COLO829 (cell line): ENCODE measurements around the gene KRCC1.
"Not testable (repeated sequence)": the region's sequence is repeated elsewhere in the genome, so short reads cannot be mapped to it uniquely, and the experiment has no call there.

ENCODE experiments used
- DNase-seq: peaks from one replicate; pipeline ENCODE4 v3.0.0; 2012; ENCODE audit warnings: low spot score

KRCC1 gene

DNA sequence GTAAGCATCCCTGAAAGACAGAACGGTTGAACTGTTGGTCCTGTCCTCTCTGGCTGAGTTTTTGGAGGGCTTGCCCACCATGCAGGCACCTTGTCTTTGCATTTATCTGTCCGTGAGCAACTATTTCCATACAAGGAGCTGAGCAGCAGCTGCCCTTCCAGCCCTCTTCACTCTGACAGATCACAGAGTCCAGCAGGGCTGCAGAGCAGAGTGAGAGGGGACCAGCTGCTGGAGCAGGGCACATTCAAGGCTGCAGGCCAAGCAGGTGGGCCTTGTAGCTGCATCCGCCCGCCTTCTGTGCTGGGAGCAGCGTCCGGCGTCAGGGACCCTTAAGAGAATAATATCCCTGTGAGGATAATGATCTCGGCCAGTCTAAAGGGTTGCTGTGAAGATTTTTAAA lies 21.5 kb upstream of the KRCC1 start:
- no peak for DNase-seq

DNA sequence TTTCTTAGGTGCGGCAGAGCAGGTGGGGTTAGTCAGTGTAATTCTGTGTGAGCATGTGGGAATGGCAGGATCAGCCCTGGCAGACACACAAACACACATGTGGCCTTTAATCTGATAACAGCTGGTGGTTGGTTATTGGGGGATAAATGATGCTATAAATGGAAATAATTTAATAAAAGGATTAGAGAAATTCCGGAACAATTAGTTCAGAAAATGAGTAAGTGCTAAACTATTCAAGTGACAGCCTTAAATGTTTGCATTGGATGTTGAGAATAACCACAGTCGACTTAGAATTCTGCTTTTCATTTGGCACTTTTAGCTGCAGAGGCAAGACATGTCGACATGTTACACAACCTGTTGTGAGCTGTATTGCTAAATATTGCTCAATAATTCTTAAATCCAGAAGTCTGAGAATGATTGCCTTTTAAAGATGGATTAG lies 19.3 kb upstream of the KRCC1 start:
- DNase-seq, result no peak

DNA sequence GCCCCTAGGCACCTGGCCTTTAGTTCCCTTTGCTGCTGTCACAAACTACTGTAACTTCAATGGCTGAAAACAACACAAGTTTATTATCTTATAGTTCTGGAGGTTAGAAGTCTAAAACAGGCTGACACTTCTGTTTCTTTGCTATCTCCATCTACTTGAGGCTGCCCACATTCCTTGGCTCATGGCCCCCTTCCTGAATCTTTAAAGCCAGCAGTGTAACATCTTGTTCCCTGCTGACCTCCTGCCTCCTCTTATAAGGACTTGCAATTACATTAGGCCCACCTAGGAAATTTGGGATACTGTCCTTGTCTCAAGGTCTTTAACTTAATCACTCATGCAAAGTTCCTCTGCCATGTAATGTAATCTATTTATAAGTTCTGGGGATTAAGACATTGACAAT lies 18.6 kb upstream of the KRCC1 start:
- no peak for DNase-seq

DNA sequence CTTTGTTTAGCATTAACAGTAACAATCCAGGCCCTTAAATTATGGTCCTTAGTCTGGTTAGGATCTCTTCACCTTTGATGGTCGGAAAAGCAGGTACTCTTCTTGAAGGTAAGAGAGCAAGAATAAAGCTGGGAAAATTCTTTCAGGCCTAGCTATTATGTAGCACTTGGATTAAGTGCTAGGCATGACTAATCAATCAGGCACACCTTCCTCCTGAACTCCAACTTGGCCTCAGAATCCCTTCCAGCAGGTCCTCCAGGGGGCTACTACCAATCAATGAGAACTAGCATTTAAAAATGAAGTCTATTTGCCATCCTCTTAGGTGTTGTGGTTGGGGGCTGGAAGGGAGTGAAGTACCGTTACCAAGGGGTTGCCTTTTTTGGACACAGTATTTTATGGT lies 15.8 kb upstream of the KRCC1 start:
- DNase-seq, result no peak

DNA sequence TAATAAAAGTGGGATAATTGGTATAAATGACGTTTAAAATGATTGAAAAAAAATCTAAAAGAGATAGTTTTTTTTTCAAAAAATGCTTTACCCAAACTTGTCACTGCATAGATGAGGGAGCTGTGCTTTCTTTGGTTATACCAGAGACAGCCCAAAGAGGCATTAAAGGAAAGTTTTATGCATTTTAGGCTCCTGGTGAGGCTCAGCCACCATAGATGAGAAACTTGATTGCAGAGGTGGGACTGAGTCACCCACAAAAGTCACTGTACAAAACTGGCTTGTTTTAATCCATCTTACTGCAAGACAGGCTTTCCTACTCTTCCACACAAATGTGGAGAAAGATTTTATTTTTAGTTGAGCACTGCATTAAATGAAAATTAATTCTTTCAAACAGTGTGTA lies 14.5 kb upstream of the KRCC1 start:
- DNase-seq, result no peak

DNA sequence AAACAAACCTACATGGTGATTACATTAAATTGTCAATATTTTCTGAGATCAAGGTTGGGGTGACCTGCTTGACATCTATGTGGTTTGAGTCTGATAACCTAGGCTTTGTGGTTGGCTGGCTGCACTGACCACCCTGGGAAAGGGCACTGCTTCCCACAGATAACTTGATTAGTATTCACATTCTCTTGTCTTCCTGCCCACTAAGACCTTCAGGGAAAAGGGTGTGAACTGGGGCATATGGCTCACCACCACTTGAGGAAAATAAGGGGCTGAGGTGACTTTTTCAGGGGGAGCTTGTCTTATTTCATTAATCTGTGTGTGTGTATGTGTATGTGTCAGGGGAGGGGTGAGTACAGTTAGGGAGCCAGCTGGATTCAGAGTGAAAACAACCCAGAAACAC lies 13.5 kb upstream of the KRCC1 start:
- no peak for DNase-seq

DNA sequence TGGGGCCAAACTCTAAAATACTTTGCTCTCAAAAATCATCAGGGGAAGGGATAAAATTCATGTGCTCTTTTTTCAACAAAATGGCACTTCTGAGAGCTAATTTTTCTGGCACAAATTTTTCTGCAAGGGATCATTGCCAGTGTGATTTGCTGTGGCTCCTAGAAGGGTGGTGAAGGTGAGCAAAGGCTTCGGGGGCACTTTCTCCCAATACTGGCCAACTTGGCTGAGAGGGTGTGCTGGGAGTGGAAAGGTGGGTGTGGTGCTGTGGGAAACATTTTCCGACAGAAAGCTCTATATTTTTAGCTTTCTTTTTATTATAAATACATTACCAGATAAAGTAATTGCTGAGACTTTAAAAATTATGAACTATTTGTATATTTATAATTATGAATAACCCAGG lies 12.5 kb upstream of the KRCC1 start:
- DNase-seq, result no peak

DNA sequence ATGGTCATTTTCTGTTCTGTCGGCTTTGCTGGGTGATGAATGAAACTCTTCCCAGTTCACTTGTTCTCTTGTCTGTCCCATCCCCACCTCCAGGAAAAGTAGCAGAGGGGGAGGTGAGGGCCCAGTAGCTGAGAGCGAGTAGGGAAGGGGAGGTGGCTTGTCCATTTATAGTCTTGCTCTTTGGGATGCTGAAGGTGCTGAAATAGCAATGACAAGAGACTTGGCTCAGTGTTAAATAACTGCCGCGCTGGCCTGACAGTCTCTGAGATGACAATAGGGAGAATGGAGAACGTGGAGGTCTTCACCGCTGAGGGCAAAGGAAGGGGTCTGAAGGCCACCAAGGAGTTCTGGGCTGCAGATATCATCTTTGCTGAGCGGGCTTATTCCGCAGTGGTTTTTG lies 12.0 kb upstream of the KRCC1 start, which contains the start of gene SMYD1:
Gene SMYD1 (plus strand): TSS at position 228 of the 400 bp plus-strand sequence. CDS start 40 bp downstream, at position 268.
- DNase-seq, result no peak

DNA sequence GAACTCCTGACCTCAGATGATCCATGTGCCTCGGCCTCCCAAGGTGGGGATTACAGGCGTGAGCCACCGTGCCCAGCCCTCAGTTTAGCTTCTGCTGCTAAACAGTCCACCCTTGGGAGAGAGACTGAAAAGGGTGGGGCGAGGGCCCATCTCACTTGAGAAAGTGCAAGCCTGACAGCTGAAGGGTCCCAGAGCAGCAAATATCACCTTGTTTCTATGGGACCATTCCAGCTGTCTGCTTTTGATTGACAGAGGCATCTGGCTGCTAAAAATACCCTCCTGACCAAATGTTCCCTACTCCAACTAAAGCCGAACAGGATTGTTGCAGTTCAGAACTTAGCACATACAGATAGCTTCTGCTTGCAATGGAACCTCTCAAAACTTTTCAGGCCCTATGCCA lies 11.6 kb upstream of the KRCC1 start:
- DNase-seq, result no peak

DNA sequence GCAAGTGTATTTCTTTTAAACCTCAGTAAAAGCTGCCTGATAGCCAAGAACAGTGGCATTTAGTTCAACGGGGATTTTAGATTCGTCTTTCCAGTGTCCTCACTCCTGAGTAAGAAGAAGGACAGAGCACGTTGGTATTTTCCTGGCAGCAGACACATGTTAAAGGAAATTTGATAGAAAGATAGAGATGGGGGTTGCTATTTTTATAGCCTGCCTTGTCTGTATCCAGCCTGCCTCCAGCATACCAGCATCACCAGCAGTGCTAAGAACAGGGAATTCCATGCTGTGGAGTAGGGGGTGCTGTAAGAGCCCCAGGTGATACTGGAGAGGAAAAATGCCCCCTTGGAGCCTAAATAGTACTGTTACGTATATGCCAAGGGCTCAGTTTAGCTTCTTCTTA lies 11.0 kb upstream of the KRCC1 start:
- no peak for DNase-seq

DNA sequence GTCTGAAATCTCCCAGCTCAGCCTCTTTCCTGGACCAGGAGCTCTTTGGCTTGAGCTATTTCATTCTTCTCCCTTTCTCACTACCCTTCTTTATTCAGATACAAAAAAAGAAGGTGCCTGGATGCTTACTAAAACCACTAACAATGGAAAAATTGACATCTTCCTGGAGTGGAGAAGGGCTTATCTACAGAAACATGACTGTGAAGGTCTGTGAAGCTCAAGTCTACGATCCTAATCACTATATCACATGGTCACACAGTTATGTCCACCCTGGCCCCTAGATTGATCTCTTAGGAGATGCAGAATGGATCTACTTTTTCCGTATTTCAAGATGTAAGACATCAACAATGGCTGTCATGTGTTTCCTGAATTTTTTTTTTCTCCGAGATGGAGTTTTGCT lies 5.7 kb upstream of the KRCC1 start:
- DNase-seq, result no peak

DNA sequence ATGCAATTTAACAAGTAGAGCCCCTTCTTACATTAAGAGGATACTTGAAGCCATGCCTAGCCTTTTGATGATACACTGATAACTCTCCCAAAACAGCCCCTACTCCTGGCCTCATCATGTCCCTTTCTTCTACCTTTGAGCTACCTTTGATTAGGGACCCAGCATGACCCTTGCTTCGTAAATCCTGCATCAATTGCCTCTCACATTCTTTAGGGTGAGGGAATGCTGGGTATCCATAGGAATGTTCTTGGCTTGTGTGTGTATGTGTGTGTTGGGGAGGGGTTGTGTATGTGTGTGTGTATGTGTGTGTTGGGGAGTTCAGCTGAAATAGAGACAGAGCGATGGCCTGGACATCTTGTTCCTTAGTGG lies 5.3 kb upstream of the KRCC1 start:
- DNase-seq, result no peak

DNA sequence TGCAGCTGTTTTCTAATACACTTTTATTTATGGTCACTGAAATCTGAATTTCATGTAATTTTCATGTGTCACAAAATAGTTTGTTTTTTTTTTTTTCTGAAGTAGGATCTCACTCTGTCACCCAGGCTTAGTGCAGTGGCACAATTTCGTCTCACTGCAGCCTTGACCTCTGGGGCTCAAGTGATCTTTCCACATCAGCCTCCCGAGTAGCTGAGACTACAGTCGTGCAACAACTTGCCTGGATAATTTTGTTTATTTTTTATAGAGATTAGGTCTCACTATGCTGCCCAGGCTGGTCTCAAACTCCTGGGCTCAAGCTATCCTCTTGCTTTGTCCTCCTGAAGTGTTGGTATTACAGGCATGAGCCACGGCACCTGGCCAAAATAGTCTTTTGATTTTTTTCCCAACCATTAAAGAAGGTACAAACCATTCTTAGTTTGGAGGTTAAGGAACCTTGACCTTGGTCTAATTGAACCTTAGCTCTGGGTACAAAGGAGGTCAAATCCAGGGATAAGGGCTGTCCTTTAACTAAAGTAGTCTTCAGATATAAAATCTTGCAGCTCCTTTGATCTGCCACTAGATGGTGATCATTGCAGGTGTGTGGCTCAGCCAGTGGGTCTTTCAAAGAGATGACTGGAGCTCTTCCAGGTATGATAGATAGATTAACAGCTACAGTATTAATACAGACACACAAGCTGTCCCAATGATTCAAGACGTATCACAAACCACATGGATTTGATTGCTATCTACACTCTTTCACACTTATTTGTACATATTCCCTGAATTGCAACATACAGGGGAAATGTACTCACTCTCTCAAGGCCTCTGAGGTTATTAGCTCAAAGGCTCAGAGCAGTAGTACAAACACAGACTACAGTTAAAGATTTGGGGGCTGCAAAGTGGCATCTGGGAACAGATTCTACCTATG lies 4.7 kb upstream of the KRCC1 start:
- DNase-seq, result peak; percentile 73

DNA sequence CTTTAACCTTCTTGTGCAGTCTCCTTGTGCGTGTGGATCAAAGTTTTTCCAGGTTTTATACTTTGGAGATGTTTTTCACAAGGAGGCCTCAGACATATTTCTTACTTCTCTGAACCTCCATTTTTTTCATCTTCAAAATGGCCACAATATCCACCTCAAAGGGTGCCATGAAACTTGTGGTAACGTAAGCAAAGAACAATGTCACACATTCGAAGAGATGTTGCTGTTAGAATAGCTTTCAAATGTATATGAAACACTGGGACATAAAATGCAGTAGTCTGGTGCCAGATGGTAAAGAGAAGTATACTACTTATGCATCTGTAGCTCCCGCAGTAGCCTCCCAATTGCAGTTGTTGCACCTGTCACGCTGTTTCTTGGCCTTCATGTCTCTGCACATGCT lies 2.6 kb upstream of the KRCC1 start:
- no peak for DNase-seq

DNA sequence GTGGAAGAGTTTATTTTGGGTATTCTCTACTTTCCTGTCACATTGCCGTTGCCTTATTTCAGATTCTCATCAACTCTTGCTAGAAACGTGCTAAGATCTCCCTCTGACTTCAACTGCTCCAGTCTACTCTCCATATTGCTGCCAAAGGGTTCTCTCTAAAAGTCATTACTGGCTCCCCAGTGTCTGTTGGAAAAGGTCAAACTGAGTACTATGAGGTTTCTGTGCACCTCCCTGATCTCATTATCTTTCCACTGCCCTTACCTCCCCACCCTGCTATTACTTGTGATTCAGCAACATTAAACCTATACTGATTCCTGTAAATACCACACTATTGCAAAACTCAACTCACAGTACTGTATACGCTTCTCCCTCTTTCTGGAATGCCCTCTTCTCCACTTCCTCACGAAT lies 1.9 kb upstream of the KRCC1 start:
- no peak for DNase-seq

DNA sequence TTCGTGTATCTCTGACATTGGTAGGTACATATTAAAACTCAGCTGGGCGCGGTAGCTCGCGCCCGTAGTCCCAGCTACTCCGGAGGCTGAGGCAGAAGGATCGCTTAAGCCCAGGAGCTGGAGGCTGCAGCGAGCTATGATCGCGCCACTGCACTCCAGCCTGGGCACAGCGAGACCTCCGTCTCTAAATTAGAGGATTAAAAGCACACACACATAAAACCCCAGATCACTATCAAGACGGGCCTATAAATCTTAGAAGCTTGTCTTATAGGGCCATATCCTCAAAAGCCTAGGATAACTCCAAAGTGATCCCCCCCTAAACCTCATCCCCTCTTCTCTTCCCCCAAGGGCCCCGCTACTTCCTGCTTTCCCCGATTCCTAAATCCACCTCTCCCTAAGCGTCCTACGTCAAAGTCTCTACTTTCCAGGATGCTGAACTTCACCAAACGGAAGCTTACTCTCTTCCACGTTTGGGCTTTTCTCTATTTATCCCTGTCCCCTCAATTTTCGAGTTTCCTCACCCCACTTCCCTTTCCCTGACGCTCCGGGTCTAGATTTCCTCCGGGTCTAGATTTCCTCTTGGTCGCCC lies 707 bp downstream of the KRCC1 start:
- DNase-seq, result no peak

DNA sequence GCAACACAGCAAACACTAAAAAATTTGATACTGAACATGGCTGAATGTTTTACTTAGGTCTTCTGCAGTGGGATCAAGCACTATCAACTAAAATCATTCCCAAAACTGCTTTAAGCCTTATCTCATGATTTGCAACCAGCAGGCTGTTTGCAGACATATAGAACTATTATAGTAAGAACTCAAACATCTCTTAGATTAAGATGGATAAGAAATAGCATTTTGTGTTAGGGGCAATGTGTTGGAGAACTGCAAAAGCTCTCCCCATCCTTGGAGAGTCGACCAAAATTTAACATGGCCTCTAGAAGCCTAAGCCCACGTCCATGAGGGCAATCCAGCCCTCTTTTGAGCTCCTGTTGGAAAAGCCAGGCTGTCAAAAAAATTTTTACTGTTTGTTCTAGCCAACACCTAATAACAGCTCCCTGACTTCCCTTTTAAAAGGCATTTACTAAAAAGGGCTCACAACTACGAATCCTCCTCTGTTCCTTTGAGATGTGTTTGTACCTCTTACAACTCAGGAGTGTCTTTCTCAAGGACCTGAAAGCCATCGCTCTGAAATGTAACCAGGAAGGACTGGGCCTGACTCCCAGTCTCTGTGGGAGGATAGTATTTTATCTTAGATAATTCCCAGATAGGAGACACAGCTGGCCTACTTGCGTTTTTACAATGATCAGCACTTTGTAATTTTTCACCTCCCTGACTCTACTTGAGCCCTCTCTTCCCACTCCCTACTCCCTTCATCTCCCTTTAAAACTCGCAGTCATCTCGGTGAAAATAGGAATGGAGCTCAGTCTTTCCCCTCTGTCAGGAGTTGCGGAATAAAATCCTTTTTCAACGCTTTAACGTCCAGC lies 1.4 kb downstream of the KRCC1 start:
- no peak for DNase-seq

DNA sequence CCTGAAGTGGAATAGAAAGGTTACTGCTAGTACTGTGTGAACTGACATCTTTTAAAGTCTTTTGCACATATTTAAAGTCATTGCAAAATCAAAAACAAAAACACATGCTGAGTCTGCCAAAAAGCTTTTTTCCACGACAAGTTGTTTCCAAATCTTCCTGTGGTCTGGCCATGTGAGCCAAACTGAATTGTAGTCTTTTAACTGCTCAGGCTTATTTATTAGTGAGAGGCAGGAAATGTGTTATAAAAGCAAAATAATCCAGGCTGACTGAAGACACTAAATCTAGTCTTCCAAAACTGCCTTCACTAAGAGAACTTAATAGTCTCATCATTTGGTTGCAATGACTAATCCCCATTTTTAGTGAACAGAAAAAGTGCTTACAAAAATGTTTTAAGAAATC lies 2.3 kb downstream of the KRCC1 start:
- peak; percentile 21 for DNase-seq

DNA sequence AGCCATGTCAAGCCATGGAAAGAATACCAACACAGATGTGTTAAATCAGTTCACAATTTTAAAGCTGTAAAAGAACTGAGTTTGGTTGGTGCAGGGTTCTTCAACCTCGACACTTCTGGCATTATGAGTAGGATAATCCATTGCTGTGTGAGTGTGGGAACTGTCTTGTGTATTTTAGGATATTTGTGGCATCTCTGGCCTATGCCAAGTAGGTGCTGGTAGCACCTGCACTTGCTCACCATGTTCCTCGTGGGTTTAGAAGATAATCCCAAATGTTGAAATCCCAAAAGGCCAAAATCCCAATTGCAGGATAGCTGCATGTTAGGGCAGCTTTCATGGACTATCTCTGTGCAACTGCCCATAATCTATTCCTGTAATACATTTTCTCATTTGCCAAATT lies 3.8 kb downstream of the KRCC1 start:
- no peak for DNase-seq

DNA sequence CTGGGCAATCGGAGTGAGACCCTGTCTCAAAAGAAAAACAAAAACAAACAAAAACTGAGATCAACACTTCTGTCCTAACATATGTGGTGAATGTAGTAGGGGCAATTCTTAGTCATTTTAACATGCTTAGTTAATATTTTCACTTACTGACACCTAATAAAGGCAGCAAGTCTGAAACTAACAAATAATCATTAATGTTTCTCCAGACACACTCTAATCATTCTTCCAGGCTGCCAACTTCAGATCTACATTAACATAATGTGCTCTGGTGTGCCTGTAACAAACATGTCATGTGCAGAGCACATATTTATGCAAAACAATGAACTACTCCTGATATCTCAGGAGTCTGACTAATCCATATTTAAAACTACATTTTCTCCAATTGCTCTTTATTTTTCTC lies 6.0 kb downstream of the KRCC1 start:
- DNase-seq, result no peak

DNA sequence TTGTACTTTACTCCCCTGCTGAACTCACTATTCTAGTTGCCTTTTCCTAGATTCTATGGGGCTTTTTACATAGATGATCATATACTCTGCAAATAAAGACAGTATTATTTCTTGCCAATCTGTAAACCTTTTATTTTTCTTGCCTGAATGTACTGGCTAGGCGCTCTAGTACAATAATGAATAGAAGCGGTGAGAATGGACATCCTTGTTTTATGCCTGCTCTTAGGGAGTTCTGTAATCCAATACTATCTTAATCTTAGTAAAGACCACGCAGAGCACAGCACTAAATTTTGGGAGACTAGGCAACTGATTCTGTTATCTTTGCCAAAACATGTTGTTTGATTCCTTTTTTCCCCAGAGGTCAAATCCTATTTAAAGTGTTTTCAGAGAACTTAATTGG lies 7.0 kb downstream of the KRCC1 start:
- peak; percentile 55 for DNase-seq

DNA sequence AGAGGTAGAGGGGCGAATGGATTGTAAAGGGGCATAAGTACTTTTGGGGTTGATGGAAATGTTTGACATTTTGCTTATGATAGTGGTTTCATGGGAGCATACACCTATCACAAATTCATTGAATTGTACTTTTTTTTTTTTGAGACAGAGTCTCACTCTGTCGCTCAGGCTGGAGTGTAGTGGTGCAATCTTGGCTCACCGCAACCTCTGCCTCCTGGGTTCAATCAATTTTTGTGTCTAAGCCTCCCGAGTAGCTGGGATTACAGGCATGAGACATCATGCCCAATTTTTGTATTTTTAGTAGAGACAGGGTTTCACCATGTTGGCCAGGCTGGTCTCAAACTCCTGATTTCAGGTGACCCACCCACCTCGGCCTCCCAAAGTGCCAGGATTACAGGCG lies 10.0 kb downstream of the KRCC1 start:
- DNase-seq, result not testable (repeated sequence)

DNA sequence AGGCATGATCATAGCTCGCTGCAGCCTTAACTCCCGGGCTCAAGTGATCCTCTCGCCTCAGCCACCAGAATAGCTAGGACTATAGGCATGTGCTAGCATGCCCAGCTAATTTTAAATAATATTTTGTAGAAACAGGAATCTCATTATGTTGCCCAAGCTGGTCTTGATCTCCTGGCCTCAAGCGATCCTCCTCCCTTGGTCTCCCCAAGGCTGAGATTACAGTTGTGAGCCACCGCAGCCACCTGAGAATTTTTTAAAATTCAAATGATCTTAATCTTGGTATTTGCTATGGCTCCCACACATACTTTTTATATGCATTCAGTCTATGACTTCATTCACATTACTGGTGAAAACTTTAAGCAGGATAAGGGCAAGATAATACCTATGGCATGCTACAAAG lies 13.1 kb downstream of the KRCC1 start:
- DNase-seq, result no peak
